H1 (cell line): ENCODE data around the gene MAP6. TPM values are rescaled to one million over a fixed set of nuclear protein-coding genes. Genes with fewer than 3 reads are reported as not detected.
A peak's percentile ranks its signal among the peaks of the same experiment; 100 is the strongest.

Experiments used
- CTCF ChIA-PET: fragments of 300-600 bp; sonication (Branson Sonifier 250); formaldehyde crosslinking; loops from one replicate; lab custom pipeline; 2021; ENCODE audit not compliant: partially characterized antibody; lab: Charles Lee
- POLR2A ChIA-PET: fragments of 300-600 bp; sonication (Branson Sonifier 250); formaldehyde crosslinking; loops from one replicate; lab custom pipeline; 2021; ENCODE audit warnings: inconsistent platforms; ENCODE audit not compliant: partially characterized antibody; lab: Charles Lee
- DNase-seq, 2 experiments: peaks; one replicate each; pipeline versions ENCODE4 v3.0.0 to v3.0.0-alpha.2; 2010 to 2022; ENCODE audit warnings: low spot score in 2 of 2, low read depth in 1 of 2, mixed read lengths in 1 of 2
- FAIRE-seq: peaks from 2 replicates; lab custom pipeline; 2011; peaks lifted over from hg19 to GRCh38; lab: Jason Lieb, UNC
- H2AFZ ChIP-seq: 2 replicates; pipeline ENCODE4 v1.8.1; 2012; ENCODE audit warnings: low read length, inconsistent platforms
- H2AK5ac ChIP-seq: 2 replicates; pipeline ENCODE4 v1.6.1; 2013; ENCODE audit warnings: low read depth, low read length
- H2BK120ac ChIP-seq: replicated peaks from 2 replicates; pipeline ENCODE3; 2013; ENCODE audit warnings: low read depth, low read length, inconsistent platforms
- H2BK12ac ChIP-seq: 2 replicates; pipeline ENCODE4 v1.6.1; 2013; ENCODE audit warnings: low read depth, low read length
- H2BK15ac ChIP-seq: 2 replicates; pipeline ENCODE4 v1.6.1; 2013; ENCODE audit warnings: low read length
- H2BK20ac ChIP-seq: 2 replicates; pipeline ENCODE4 v1.6.1; 2013; ENCODE audit warnings: low read length
- H2BK5ac ChIP-seq: 2 replicates; pipeline ENCODE4 v1.6.1; 2013; ENCODE audit warnings: low read depth, low read length
- H3K14ac ChIP-seq: 2 replicates; pipeline ENCODE4 v1.6.1; 2013; ENCODE audit warnings: inconsistent platforms; ENCODE audit not compliant: insufficient read length
- H3K18ac ChIP-seq: 2 replicates; pipeline ENCODE4 v1.6.1; 2013; ENCODE audit warnings: low read length; ENCODE audit errors: extremely low read depth
- H3K23ac ChIP-seq: 2 replicates; pipeline ENCODE4 v1.6.1; 2013; ENCODE audit warnings: inconsistent platforms; ENCODE audit not compliant: insufficient read length
- H3K23me2 ChIP-seq: 2 replicates; pipeline ENCODE4 v1.6.1; 2013; ENCODE audit warnings: low read depth, low read length
- H3K27ac ChIP-seq: 2 replicates; pipeline ENCODE4 v1.6.1; 2011; ENCODE audit warnings: low read depth, low read length, inconsistent platforms
- H3K27me3 ChIP-seq, 4 experiments: replicated peaks in 1 of 4; 1 replicate in 1 of 4; 2 replicates in 3 of 4; pipeline versions ENCODE4 v1.6.1 to v1.8.1; 2011 to 2013; ENCODE audit warnings: low read length in 3 of 4, mild to moderate bottlenecking in 3 of 4, inconsistent platforms in 2 of 4, mixed read lengths in 2 of 4, moderate library complexity in 1 of 4; ENCODE audit not compliant: control insufficient read depth in 3 of 4, insufficient read depth in 3 of 4; ENCODE audit errors: extremely low read depth in 1 of 4
- H3K36me3 ChIP-seq, 4 experiments: 2 replicates each; pipeline versions ENCODE4 v1.6.1 to v1.8.1; 2011 to 2013; ENCODE audit warnings: mild to moderate bottlenecking in 4 of 4, low read length in 3 of 4, moderate library complexity in 2 of 4, control low read depth in 1 of 4, inconsistent platforms in 1 of 4; ENCODE audit not compliant: insufficient read depth in 4 of 4, control insufficient read depth in 2 of 4
- H3K4ac ChIP-seq: replicated peaks from 2 replicates; pipeline ENCODE3; 2013; ENCODE audit warnings: low read length, low read depth, mixed read lengths, inconsistent platforms; ENCODE audit not compliant: insufficient read length
- H3K4me1 ChIP-seq, 4 experiments: replicated peaks in 1 of 4; 1 replicate in 1 of 4; 2 replicates in 3 of 4; pipeline versions ENCODE4 v1.6.1 to v1.8.1; 2011 to 2013; ENCODE audit warnings: low read length in 3 of 4, inconsistent platforms in 2 of 4, mixed read lengths in 1 of 4; ENCODE audit not compliant: insufficient read depth in 4 of 4, control insufficient read depth in 3 of 4
- H3K4me2 ChIP-seq, 2 experiments: 2 replicates each; pipeline versions ENCODE4 v1.6.1 to v1.8.1; 2011 to 2013; ENCODE audit warnings: low read depth in 2 of 2, low read length in 2 of 2, control low read depth in 1 of 2, inconsistent platforms in 1 of 2, mild to moderate bottlenecking in 1 of 2; ENCODE audit not compliant: insufficient read depth in 1 of 2
- H3K4me3 ChIP-seq, 4 experiments: fragments of 200-600, 300-600 bp in 1 of 4; sonication (generic), shearing (Covaris generic), sonication (Bioruptor Twin) in 1 of 4; 2 replicates each; pipeline versions ENCODE4 v1.5.1 to v1.8.1; 2011 to 2016; ENCODE audit warnings: low read length in 4 of 4, low read depth in 3 of 4, control low read depth in 2 of 4, inconsistent platforms in 2 of 4, mild to moderate bottlenecking in 2 of 4, mixed read lengths in 1 of 4, moderate library complexity in 1 of 4; ENCODE audit not compliant: insufficient read depth in 2 of 4; ENCODE audit errors: extremely low read depth in 1 of 4
- H3K56ac ChIP-seq: replicated peaks from 2 replicates; pipeline ENCODE3; 2013; ENCODE audit warnings: low read depth, mild to moderate bottlenecking, mixed read lengths, low read length, inconsistent platforms; ENCODE audit not compliant: insufficient read length
- H3K79me1 ChIP-seq: 2 replicates; pipeline ENCODE4 v1.6.1; 2013; ENCODE audit warnings: low read depth, low read length, control low read depth
- H3K79me2 ChIP-seq, 2 experiments: 2 replicates each; pipeline versions ENCODE4 v1.6.1 to v1.8.1; 2012 to 2013; ENCODE audit warnings: low read length in 2 of 2, mild to moderate bottlenecking in 2 of 2, inconsistent platforms in 1 of 2; ENCODE audit not compliant: insufficient read depth in 2 of 2, control insufficient read depth in 1 of 2
- H3K9ac ChIP-seq, 4 experiments: replicated peaks in 1 of 4; 1 replicate in 1 of 4; 2 replicates in 3 of 4; pipeline versions ENCODE4 v1.6.1 to v1.8.1; 2011 to 2013; ENCODE audit warnings: low read depth in 3 of 4, low read length in 3 of 4, control low read depth in 2 of 4, mild to moderate bottlenecking in 2 of 4, moderate library complexity in 2 of 4, inconsistent platforms in 1 of 4; ENCODE audit errors: extremely low read depth in 1 of 4
- H3K9me3 ChIP-seq, 2 experiments: 2 replicates each; pipeline versions ENCODE4 v1.6.1 to v1.8.1; 2012 to 2013; ENCODE audit warnings: mild to moderate bottlenecking in 2 of 2, moderate library complexity in 2 of 2, control low read depth in 1 of 2, inconsistent platforms in 1 of 2, low read depth in 1 of 2, low read length in 1 of 2, mixed read lengths in 1 of 2; ENCODE audit not compliant: insufficient read depth in 2 of 2
- H4K20me1 ChIP-seq, 2 experiments: replicated peaks in 1 of 2; 2 replicates each; pipeline versions ENCODE3 to v1.8.1; 2011 to 2013; ENCODE audit warnings: inconsistent platforms in 2 of 2, low read length in 2 of 2, mild to moderate bottlenecking in 1 of 2; ENCODE audit not compliant: insufficient read depth in 2 of 2, control insufficient read depth in 1 of 2
- H4K5ac ChIP-seq: 2 replicates; pipeline ENCODE4 v1.6.1; 2013; ENCODE audit warnings: low read length, low read depth, mixed read lengths, inconsistent platforms; ENCODE audit not compliant: insufficient read length
- H4K8ac ChIP-seq: 2 replicates; pipeline ENCODE4 v1.8.0; 2013; ENCODE audit warnings: mild to moderate bottlenecking, moderate library complexity, low read length, inconsistent platforms; ENCODE audit not compliant: insufficient read depth; ENCODE audit errors: extremely low read depth
- H4K91ac ChIP-seq: replicated peaks from 2 replicates; pipeline ENCODE3; 2013; ENCODE audit warnings: low read length, mixed read lengths, inconsistent platforms; ENCODE audit not compliant: insufficient read length
- CBX5 ChIP-seq: fragments of 300-800, 300-1000 bp; sonication (generic); IDR thresholded peaks from 2 replicates; pipeline ENCODE4 v1.7.1; 2016; ENCODE audit warnings: antibody characterized with exemption, low read length, low read depth
- CEBPB ChIP-seq: IDR thresholded peaks from 2 replicates; pipeline ENCODE4 v1.6.1; 2012; ENCODE audit warnings: low read depth, low read length
- MAFK ChIP-seq: IDR thresholded peaks from 2 replicates; pipeline ENCODE4 v1.6.1; 2012; ENCODE audit warnings: low read depth, mild to moderate bottlenecking, improper control_type of control experiment, low read length
- PHF8 ChIP-seq: fragments of 200-600 bp; sonication (generic); conservative IDR thresholded peaks from 2 replicates; pipeline ENCODE4 v1.7.1; 2012; ENCODE audit warnings: low read depth, mild to moderate bottlenecking, inconsistent platforms, low read length, moderate library complexity
- POU5F1 ChIP-seq: IDR thresholded peaks from 2 replicates; pipeline ENCODE4 v1.6.1; 2011; ENCODE audit warnings: low read depth, mild to moderate bottlenecking, low read length, moderate library complexity
- RAD21 ChIP-seq, 2 experiments: IDR thresholded peaks in 1 of 2; conservative IDR thresholded peaks in 1 of 2; 2 replicates each; pipeline ENCODE4 v1.6.1; 2011; ENCODE audit warnings: low read depth in 2 of 2, low read length in 2 of 2, improper control_type of control experiment in 1 of 2, inconsistent platforms in 1 of 2, mild to moderate bottlenecking in 1 of 2, moderate library complexity in 1 of 2
- SIN3A ChIP-seq, 2 experiments: IDR thresholded peaks in 1 of 2; conservative IDR thresholded peaks in 1 of 2; 2 replicates each; pipeline ENCODE4 v1.6.1; 2011 to 2012; ENCODE audit warnings: low read length in 2 of 2, improper control_type of control experiment in 1 of 2, low read depth in 1 of 2, mild to moderate bottlenecking in 1 of 2
- SP1 ChIP-seq: IDR thresholded peaks from 2 replicates; pipeline ENCODE4 v1.6.1; 2011; ENCODE audit warnings: low read depth, low read length
- TAF1 ChIP-seq: IDR thresholded peaks from 2 replicates; pipeline ENCODE4 v1.6.1; 2011; ENCODE audit warnings: mild to moderate bottlenecking, low read depth, low read length
- TAF7 ChIP-seq: optimal IDR thresholded peaks from 2 replicates; pipeline ENCODE3; 2011; ENCODE audit warnings: low read depth, mild to moderate bottlenecking, inconsistent platforms, low read length, moderate library complexity, borderline replicate concordance
- TBP ChIP-seq: IDR thresholded peaks from 2 replicates; pipeline ENCODE4 v1.6.1; 2011; ENCODE audit warnings: low read depth, low read length, improper control_type of control experiment
- WGBS, 2 experiments: shearing (Covaris generic) in 1 of 2; methylation state at CpG; one replicate each; pipeline versions ENCODE4 v1.1.6 to v1.1.7; 2013 to 2015; ENCODE audit warnings: low lambda C conversion rate in 2 of 2, mixed read lengths in 2 of 2, inconsistent platforms in 1 of 2, low coverage in 1 of 2, missing lambda C conversion rate in 1 of 2; ENCODE audit not compliant: insufficient replicate concordance in 2 of 2, insufficient coverage in 1 of 2, insufficient read length in 1 of 2; ENCODE audit errors: extremely low coverage in 1 of 2, missing lambda C conversion rate in 1 of 2; 5-methylcytosine and 5-hydroxymethylcytosine counted together
- polyA plus RNA-seq, 7 experiments: library from polyadenylated mRNA; depleted of rRNA in 3 of 7; stranded (reverse) in 5 of 7; unstranded in 2 of 7; fragments of >200 nt in 5 of 7; fragments of 200-250 nt in 2 of 7; gene quantifications; 1 replicate in 5 of 7; 2 replicates in 1 of 7; 4 replicates in 1 of 7; pipeline versions ENCODE4 v1.2.1 to v1.2.3, GENCODE V29; 2011 to 2013; ENCODE audit warnings: missing spikeins in 2 of 7, mixed read lengths in 2 of 7
- total RNA-seq: library from RNA; stranded (reverse); fragmentation: NEBNext Ultra II Directional; extraction: Animal tissue kit (Norgen Biotek cat#: 25700); gene quantifications from 2 replicates; pipeline ENCODE4 v1.2.1, GENCODE V29; 2021
- TF ChIP-seq, protein P1 (sequence below): IDR thresholded peaks from 2 replicates; pipeline ENCODE4 v1.6.1; 2012; ENCODE audit warnings: inconsistent platforms

Gene MAP6
- total and polyA plus RNA-seq, 2 of the 8 experiments (the other 6 are each of a cell fraction or from before 2014, with no cell fraction given): 0.54 to 0.89 TPM

DNA sequence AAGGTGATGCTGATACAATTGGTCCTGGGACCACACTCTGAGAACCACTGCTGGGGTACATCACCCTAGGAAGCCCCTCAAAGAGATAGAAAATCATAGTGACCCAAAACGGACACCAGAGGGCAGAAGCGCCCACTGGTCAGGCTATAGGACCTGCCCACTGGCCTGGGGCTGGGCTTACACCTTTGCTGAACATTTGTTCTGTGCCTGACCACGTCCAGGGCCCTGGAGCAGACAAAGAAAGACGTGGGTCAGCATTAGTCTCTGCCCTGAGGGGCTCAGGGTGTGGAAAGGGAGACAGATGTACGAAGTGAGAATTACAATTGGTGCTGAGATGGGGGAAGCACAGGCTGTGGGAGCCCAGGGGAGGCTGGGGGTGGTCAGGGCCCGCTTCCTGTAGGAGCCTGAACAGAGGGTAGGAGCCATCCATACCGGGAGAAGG lies 121.2 kb downstream of the MAP6 start:
- peak overlapping the region; percentile 93 for H4K8ac ChIP-seq
- H2AK5ac ChIP-seq: no peak overlapping the region
- H3K18ac ChIP-seq: peak overlapping the region; percentile 97
- H3K27me3 ChIP-seq: no peaks in the 10 kb centered on the region; a peak in 1 of 7 replicates
- peak overlapping the region; percentile 97 for H2BK12ac ChIP-seq
- FAIRE-seq: peak; percentile 19
- peak overlapping the region; percentile 72; the same call in 1 of the 2 replicates for H2BK15ac ChIP-seq
- no peak overlapping the region for H3K4me3 ChIP-seq
- H3K9me3 ChIP-seq: 0 out of 4 replicates have a peak, but pooled peaks cover 0 to 2% of the 10 kb centered on the region in 2 experiments
- peak overlapping the region; percentile 45 for H4K91ac ChIP-seq
- DNase-seq: peak in 1 of 2 experiments; percentile 91
- H3K4me2 ChIP-seq: no peak overlapping the region
- peak overlapping the region; percentile 80; the same call in 1 of the 2 replicates for H2BK20ac ChIP-seq
- no peak overlapping the region for H3K14ac ChIP-seq
- no peaks in the 10 kb centered on the region for H3K36me3 ChIP-seq
- H3K79me1 ChIP-seq: no peaks in the 10 kb centered on the region
- 25% methylated on average over 7 of the region's 7 CpGs; no CpG with 5 or more reads in 1 of the 2 experiments for WGBS, 2 experiments
- H4K20me1 ChIP-seq: no peaks in the 10 kb centered on the region
- CTCF ChIA-PET: interaction anchor here (0.7 to 5.5 kb wide), 30 partner anchors 8 to 116 kb away, joined by 3 to 90 read pairs (median 6); no protein-coding TSS in a partner anchor
- H2BK120ac ChIP-seq: no peak overlapping the region
- no peak overlapping the region for H3K27ac ChIP-seq
- peak overlapping the region; percentile 78; the same call in 1 of the 2 replicates for H2AFZ ChIP-seq
- peak overlapping the region; percentile 81; the same call in 1 of the 2 replicates for H2BK5ac ChIP-seq
- no peak overlapping the region for H4K5ac ChIP-seq
- H3K23ac ChIP-seq: no peak overlapping the region
- peak overlapping the region; percentile 36 for H3K4ac ChIP-seq
- no peaks in the 10 kb centered on the region for H3K79me2 ChIP-seq
- POLR2A ChIA-PET: interaction anchor here (1.5 to 30.6 kb wide), 6 partner anchors 8 to 147 kb away, joined by 4 to 1120 read pairs (median 48); partner anchors contain the start of gene SERPINH1
- no peaks in the 10 kb centered on the region for H3K23me2 ChIP-seq
- 0 out of 7 replicates have a peak overlapping the region, but pooled peaks of 1 of the 4 experiments have one; percentile 5 for H3K9ac ChIP-seq
- H3K4me1 ChIP-seq: peaks cover 0 to 4% (median 2%) of the 10 kb centered on the region in 4 experiments; a peak in 5 of 7 replicates
- H3K56ac ChIP-seq: no peak overlapping the region
- no peak for TF ChIP-seq POU5F1
- TF ChIP-seq CEBPB: no peak
- no peak for TF ChIP-seq TBP
- TF ChIP-seq, protein P1, sequence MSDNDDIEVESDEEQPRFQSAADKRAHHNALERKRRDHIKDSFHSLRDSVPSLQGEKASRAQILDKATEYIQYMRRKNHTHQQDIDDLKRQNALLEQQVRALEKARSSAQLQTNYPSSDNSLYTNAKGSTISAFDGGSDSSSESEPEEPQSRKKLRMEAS: no peak
- TF ChIP-seq TAF1: 0 out of 2 replicates have a peak, but pooled peaks have one; percentile 28
- TF ChIP-seq SIN3A (conservative IDR thresholded peaks at IDR 0.05 in 1 of 2, IDR thresholded peaks at IDR 0.05 in 1 of 2; ENCODE audit: low read depth in 1 of 2, low read length in 2 of 2): no peak
- TF ChIP-seq TAF7: no peak
- TF ChIP-seq SP1: no peak
- no peak for TF ChIP-seq CBX5
- no peak for TF ChIP-seq MAFK
- TF ChIP-seq PHF8: no peak
- TF ChIP-seq RAD21 (IDR thresholded peaks at IDR 0.05 in 1 of 2, conservative IDR thresholded peaks at IDR 0.05 in 1 of 2; ENCODE audit: low read depth in 2 of 2, low read length in 2 of 2): peak; percentile 89 to 92
